A549 (cell line): Measurements from ENCODE around the gene MRPL11. TPM values are rescaled to one million over a fixed set of nuclear protein-coding genes. Genes with fewer than 3 reads are reported as not detected.
A peak's percentile ranks its signal among the peaks of the same experiment; 100 is the strongest.

Experiments used
- ATAC-seq, 2 experiments: fragments of 200-7000 bp in 1 of 2; fragments of >200 bp in 1 of 2; cut with Nextera tagmentation in 1 of 2; cut with Tn5 transposase in 1 of 2; 3 replicates each; pipeline versions ENCODE4 v1.8.0 to v1.9.1; 2018 to 2020; ENCODE audit warnings: mild to moderate bottlenecking in 1 of 2, moderate library complexity in 1 of 2
- CTCF ChIA-PET: fragments of 300-600 bp; sonication (Branson Sonifier 250); formaldehyde crosslinking; extraction: SDS; loops from one replicate; lab custom pipeline; 2021; ENCODE audit warnings: antibody characterized with exemption, inconsistent platforms; lab: Yijun Ruan, JAX
- POLR2A ChIA-PET: fragments of 350-600 bp; formaldehyde crosslinking; extraction: SDS; loops from one replicate; lab custom pipeline; 2021; ENCODE audit warnings: antibody characterized with exemption, inconsistent platforms; lab: Yijun Ruan, JAX
- DNase-seq, 2 experiments: peaks; one replicate each; pipeline versions ENCODE4 v3.0.0 to v3.0.0-alpha.2; 2011 to 2016; ENCODE audit warnings: low read depth in 1 of 2, low spot score in 1 of 2
- FAIRE-seq: peaks from 2 replicates; lab custom pipeline; 2011; peaks lifted over from hg19 to GRCh38; lab: Jason Lieb, UNC
- H3K27ac ChIP-seq, 2 experiments: fragments of >200 bp; sonication (Bioruptor Twin); formaldehyde crosslinking; 3 replicates each; pipeline ENCODE4 v1.5.1; 2016 to 2017
- H3K4me1 ChIP-seq: fragments of >200 bp; sonication (Bioruptor Twin); formaldehyde crosslinking; 3 replicates; pipeline ENCODE4 v1.6.1; 2016
- H3K4me2 ChIP-seq: fragments of >200 bp; sonication (Bioruptor Twin); formaldehyde crosslinking; 3 replicates; pipeline ENCODE4 v1.6.1; 2016
- H3K4me3 ChIP-seq: fragments of >200 bp; sonication (Bioruptor Twin); formaldehyde crosslinking; 3 replicates; pipeline ENCODE4 v1.5.1; 2016
- H3K9me3 ChIP-seq: fragments of >200 bp; sonication (Bioruptor Twin); formaldehyde crosslinking; 3 replicates; pipeline ENCODE4 v1.6.1; 2016
- BHLHE40 ChIP-seq: IDR thresholded peaks from 2 replicates; pipeline ENCODE4 v1.6.1; 2012; ENCODE audit warnings: low read depth, low read length, inconsistent platforms
- CBX2 ChIP-seq: fragments of 200-600 bp; sonication (generic); IDR thresholded peaks from 2 replicates; pipeline ENCODE4 v1.6.1; 2016; ENCODE audit warnings: low read depth, mild to moderate bottlenecking, borderline replicate concordance
- CHD4 ChIP-seq: fragments of 200-600 bp; sonication (generic); IDR thresholded peaks from 2 replicates; pipeline ENCODE4 v1.6.1; 2016; ENCODE audit warnings: antibody characterized with exemption, mild to moderate bottlenecking, borderline replicate concordance
- EHMT2 ChIP-seq: fragments of 200-600 bp; sonication (generic); IDR thresholded peaks from 2 replicates; pipeline ENCODE4 v1.6.1; 2016; ENCODE audit warnings: antibody characterized with exemption, low read depth, mild to moderate bottlenecking, moderate library complexity
- FOSL2 ChIP-seq, 2 experiments: fragments of 450-650 bp in 1 of 2; fragments of >200 bp in 1 of 2; sonication (Bioruptor Twin) in 1 of 2; formaldehyde crosslinking; IDR thresholded peaks; 2 replicates each; pipeline versions ENCODE4 v1.5.0 to v1.6.1; 2016 to 2020; ENCODE audit warnings: mild to moderate bottlenecking in 1 of 2, moderate library complexity in 1 of 2
- HDAC2 ChIP-seq: fragments of 200-600 bp; sonication (generic); IDR thresholded peaks from 2 replicates; pipeline ENCODE4 v1.6.1; 2016
- HEYL ChIP-seq: fragments of 250-450 bp; sonication (Bioruptor Pico); IDR thresholded peaks from 2 replicates; pipeline ENCODE4 v1.8.0; 2021; ENCODE audit warnings: mild to moderate bottlenecking, moderate library complexity
- HOXA7 ChIP-seq: fragments of 250-450 bp; sonication (Bioruptor Pico); IDR thresholded peaks from 2 replicates; pipeline ENCODE4 v1.5.0; 2020; ENCODE audit warnings: mild to moderate bottlenecking, moderate library complexity
- JUN ChIP-seq, 2 experiments: fragments of >200 bp; sonication (Bioruptor Twin); formaldehyde crosslinking; IDR thresholded peaks; 2 replicates in 1 of 2; 3 replicates in 1 of 2; pipeline ENCODE4 v1.6.1; 2016 to 2017
- KDM1A ChIP-seq: fragments of 200-600 bp; sonication (generic); IDR thresholded peaks from 2 replicates; pipeline ENCODE4 v1.6.1; 2016; ENCODE audit warnings: low read depth, mild to moderate bottlenecking
- NPAS2 ChIP-seq: fragments of 250-450 bp; sonication (Bioruptor Pico); IDR thresholded peaks from 2 replicates; pipeline ENCODE4 v1.8.0; 2022; ENCODE audit warnings: mild to moderate bottlenecking, moderate library complexity, borderline replicate concordance
- NR3C1 ChIP-seq: fragments of >200 bp; sonication (Bioruptor Twin); formaldehyde crosslinking; IDR thresholded peaks from 3 replicates; pipeline ENCODE4 v1.6.1; 2017
- POLR2A ChIP-seq: IDR thresholded peaks from 2 replicates; pipeline ENCODE4 v1.6.1; 2012; ENCODE audit warnings: mild to moderate bottlenecking, low read length
- POLR2AphosphoS2 ChIP-seq: conservative IDR thresholded peaks from 2 replicates; pipeline ENCODE4 v1.6.1; 2012; ENCODE audit warnings: low read length, improper control_type of control experiment, inconsistent platforms
- RARB ChIP-seq: fragments of 250-450 bp; sonication (Bioruptor Pico); IDR thresholded peaks from 2 replicates; pipeline ENCODE4 v1.8.0; 2021; ENCODE audit warnings: mild to moderate bottlenecking, moderate library complexity
- RFX5 ChIP-seq: fragments of 450-650 bp; IDR thresholded peaks from 2 replicates; pipeline ENCODE4 v1.7.1; 2014; ENCODE audit warnings: antibody characterized with exemption, mild to moderate bottlenecking, moderate library complexity
- RNF2 ChIP-seq: fragments of 200-600 bp; sonication (generic); IDR thresholded peaks from 2 replicates; pipeline ENCODE4 v1.6.1; 2016; ENCODE audit warnings: low read depth, mild to moderate bottlenecking, antibody characterized with exemption, moderate library complexity, borderline replicate concordance
- SMC3 ChIP-seq: fragments of >200 bp; sonication (Bioruptor Twin); formaldehyde crosslinking; IDR thresholded peaks from 3 replicates; pipeline ENCODE4 v1.6.1; 2018; ENCODE audit warnings: inconsistent platforms
- TFCP2L1 ChIP-seq: fragments of 250-450 bp; sonication (Bioruptor Pico); IDR thresholded peaks from 2 replicates; pipeline ENCODE4 v1.5.0; 2021; ENCODE audit warnings: mild to moderate bottlenecking
- TP53 ChIP-seq: fragments of 250-450 bp; sonication (Bioruptor Pico); IDR thresholded peaks from 2 replicates; pipeline ENCODE4 v1.5.0; 2021; ENCODE audit warnings: mild to moderate bottlenecking, moderate library complexity
- WGBS: methylation state at CpG from one replicate; pipeline ENCODE4 v1.1.6; 2017; ENCODE audit errors: missing lambda C conversion rate; 5-methylcytosine and 5-hydroxymethylcytosine counted together
- polyA plus RNA-seq, 4 experiments: library from polyadenylated mRNA; depleted of rRNA in 3 of 4; stranded (reverse); fragments of >200 nt; fragmentation: RNase III in 1 of 4; extraction: RNeasy Plus Mini Kit Qiagen cat#74134 plus additional on column Dnase treatment in 1 of 4; gene quantifications; 2 replicates in 3 of 4; 3 replicates in 1 of 4; pipeline ENCODE4 v1.2.3, GENCODE V29; 2011 to 2017
- TF ChIP-seq, protein P1 (sequence below): fragments of 200-600 bp; sonication (generic); IDR thresholded peaks from 2 replicates; pipeline ENCODE4 v1.6.1; 2016; ENCODE audit warnings: antibody characterized with exemption, mild to moderate bottlenecking, moderate library complexity
- TF ChIP-seq, protein P2 (sequence below): fragments of >200 bp; sonication (Bioruptor Twin); formaldehyde crosslinking; IDR thresholded peaks from 3 replicates; pipeline ENCODE4 v1.5.1; 2016
- TF ChIP-seq, protein P3 (sequence below): fragments of 450-650 bp; IDR thresholded peaks from 2 replicates; pipeline ENCODE4 v1.6.1; 2014; ENCODE audit warnings: antibody characterized with exemption
- TF ChIP-seq, protein P4 (sequence below): IDR thresholded peaks from 2 replicates; pipeline ENCODE4 v1.6.1; 2012
- TF ChIP-seq, protein P5 (sequence below): fragments of 250-450 bp; sonication (Bioruptor Pico); IDR thresholded peaks from 2 replicates; pipeline ENCODE4 v1.5.0; 2020; ENCODE audit warnings: low read depth, mild to moderate bottlenecking, moderate library complexity
- TF ChIP-seq, protein P6 (sequence below): IDR thresholded peaks from 2 replicates; pipeline ENCODE4 v1.6.1; 2012
- TF ChIP-seq, protein P7 (sequence below): fragments of >200 bp; sonication (Bioruptor Twin); formaldehyde crosslinking; IDR thresholded peaks from 2 replicates; pipeline ENCODE4 v1.6.1; 2016
- TF ChIP-seq, protein P8 (sequence below): fragments of 150-350 bp; IDR thresholded peaks from 2 replicates; pipeline ENCODE4 v1.6.1; 2014; ENCODE audit warnings: low read depth, mild to moderate bottlenecking, low read length

The MRPL11 gene
- polyA plus RNA-seq, 2 of the 4 experiments (the other 2 are of a cell fraction) = 62.9 to 73.8 TPM

DNA sequence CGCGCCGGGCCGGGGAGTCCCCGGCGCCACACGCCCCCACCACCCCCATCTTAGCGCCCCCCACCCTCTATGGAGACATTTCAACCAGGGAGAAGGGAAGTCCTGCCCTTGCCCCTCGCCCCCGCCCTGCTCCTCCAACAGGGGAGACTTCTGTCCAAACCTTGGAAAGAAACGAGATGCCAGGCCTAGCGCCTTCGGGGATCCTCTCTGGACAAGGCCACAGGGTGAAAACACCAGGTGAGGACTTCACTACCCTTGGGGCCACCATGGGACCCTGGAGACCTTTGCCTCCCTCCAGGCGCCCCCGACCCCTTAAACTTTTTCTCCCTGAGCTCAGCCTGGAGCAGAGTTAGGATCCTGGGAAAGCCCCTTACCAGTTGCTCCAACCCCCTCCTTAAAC, 29.4 kb downstream of the MRPL11 start (continued):
- TF ChIP-seq, protein P1, sequence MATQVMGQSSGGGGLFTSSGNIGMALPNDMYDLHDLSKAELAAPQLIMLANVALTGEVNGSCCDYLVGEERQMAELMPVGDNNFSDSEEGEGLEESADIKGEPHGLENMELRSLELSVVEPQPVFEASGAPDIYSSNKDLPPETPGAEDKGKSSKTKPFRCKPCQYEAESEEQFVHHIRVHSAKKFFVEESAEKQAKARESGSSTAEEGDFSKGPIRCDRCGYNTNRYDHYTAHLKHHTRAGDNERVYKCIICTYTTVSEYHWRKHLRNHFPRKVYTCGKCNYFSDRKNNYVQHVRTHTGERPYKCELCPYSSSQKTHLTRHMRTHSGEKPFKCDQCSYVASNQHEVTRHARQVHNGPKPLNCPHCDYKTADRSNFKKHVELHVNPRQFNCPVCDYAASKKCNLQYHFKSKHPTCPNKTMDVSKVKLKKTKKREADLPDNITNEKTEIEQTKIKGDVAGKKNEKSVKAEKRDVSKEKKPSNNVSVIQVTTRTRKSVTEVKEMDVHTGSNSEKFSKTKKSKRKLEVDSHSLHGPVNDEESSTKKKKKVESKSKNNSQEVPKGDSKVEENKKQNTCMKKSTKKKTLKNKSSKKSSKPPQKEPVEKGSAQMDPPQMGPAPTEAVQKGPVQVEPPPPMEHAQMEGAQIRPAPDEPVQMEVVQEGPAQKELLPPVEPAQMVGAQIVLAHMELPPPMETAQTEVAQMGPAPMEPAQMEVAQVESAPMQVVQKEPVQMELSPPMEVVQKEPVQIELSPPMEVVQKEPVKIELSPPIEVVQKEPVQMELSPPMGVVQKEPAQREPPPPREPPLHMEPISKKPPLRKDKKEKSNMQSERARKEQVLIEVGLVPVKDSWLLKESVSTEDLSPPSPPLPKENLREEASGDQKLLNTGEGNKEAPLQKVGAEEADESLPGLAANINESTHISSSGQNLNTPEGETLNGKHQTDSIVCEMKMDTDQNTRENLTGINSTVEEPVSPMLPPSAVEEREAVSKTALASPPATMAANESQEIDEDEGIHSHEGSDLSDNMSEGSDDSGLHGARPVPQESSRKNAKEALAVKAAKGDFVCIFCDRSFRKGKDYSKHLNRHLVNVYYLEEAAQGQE = no peak

DNA sequence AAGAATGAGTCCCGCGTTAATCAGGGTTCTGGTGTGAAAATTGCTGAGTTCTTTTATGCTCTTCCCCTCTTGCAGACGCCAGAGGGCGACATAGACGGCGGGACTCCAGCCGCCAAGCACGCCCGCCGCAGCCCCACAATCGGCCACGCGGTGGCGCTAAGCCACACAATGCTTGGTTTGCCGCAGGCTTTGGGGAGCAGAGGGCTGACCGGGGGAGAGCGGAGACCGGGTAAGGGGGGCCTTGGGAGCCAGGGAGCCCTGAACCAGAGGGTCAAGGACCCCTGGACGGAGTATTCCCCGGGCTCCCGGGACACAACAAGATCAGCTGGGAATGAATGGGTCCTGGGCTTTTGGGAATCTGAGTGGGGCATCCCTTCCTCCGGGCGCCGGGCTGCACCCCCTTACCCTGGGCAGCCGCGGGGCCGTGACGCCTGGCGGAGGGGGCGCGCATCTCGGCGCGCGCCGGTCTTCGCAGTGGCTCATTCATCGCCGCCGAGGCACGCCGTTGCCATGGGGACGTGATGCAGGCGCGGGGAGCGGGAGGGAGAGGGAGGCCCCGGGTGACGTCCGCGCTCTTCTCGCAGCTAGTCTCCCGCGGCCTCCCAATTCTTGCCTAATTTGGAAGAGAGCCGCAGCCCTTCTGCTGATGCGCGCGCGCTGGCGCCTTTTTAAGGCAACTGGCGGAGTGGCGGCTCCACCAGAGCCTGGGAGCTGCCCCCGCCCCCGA, 30.0 kb downstream of the MRPL11 start:
- Histone ChIP-seq H3K4me3 (peak overlapping the region; percentile 47), H3K27ac (peak overlapping the region in 1 of 2 experiments; percentile 38; a peak in 1 of 6 replicates), H3K4me1 (no peaks in the 10 kb centered on the region), H3K4me2 (peak overlapping the region; percentile 96), H3K9me3 (no peaks in the 10 kb centered on the region)
- peak; percentile 87 to 91 for DNase-seq
- under 1% methylated on average over 21 of the region's 63 CpGs for WGBS
- peak; percentile 72 to 88 for ATAC-seq
- no peak for FAIRE-seq
- ChIA-PET CTCF (interaction anchor here (0.5 to 57.7 kb wide), 50 partner anchors 6 to 436 kb away, joined by 3 to 1614 read pairs (median 4); partner anchors contain the start of genes BRMS1, DPP3, MRPL11 and NPAS4), POLR2A (no interaction called here)
- TF ChIP-seq, protein P2, sequence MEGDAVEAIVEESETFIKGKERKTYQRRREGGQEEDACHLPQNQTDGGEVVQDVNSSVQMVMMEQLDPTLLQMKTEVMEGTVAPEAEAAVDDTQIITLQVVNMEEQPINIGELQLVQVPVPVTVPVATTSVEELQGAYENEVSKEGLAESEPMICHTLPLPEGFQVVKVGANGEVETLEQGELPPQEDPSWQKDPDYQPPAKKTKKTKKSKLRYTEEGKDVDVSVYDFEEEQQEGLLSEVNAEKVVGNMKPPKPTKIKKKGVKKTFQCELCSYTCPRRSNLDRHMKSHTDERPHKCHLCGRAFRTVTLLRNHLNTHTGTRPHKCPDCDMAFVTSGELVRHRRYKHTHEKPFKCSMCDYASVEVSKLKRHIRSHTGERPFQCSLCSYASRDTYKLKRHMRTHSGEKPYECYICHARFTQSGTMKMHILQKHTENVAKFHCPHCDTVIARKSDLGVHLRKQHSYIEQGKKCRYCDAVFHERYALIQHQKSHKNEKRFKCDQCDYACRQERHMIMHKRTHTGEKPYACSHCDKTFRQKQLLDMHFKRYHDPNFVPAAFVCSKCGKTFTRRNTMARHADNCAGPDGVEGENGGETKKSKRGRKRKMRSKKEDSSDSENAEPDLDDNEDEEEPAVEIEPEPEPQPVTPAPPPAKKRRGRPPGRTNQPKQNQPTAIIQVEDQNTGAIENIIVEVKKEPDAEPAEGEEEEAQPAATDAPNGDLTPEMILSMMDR = peak; percentile 100
- TF ChIP-seq EHMT2 (no peak), JUN (IDR thresholded peaks at IDR 0.05) (no peak), HDAC2 (no peak), HEYL (CRISPR knock-in tag) (no peak), POLR2A (no peak), FOSL2 (IDR thresholded peaks at IDR 0.05) (no peak), FOSL2 (CRISPR knock-in tag; IDR thresholded peaks at IDR 0.05) (no peak), SMC3 (peak; percentile 99), POLR2AphosphoS2 (no peak), RNF2 (no peak), CHD4 (no peak), CBX2 (no peak), NR3C1 (no peak), KDM1A (no peak), NPAS2 (CRISPR knock-in tag) (no peak), TFCP2L1 (no peak), BHLHE40 (0 out of 2 replicates have a peak, but pooled peaks have one; percentile 9), HOXA7 (CRISPR knock-in tag) (peak; percentile 26; the same call in 1 of the 2 replicates), TP53 (no peak), RARB (no peak), RFX5 (no peak)
- TF ChIP-seq, protein P3, sequence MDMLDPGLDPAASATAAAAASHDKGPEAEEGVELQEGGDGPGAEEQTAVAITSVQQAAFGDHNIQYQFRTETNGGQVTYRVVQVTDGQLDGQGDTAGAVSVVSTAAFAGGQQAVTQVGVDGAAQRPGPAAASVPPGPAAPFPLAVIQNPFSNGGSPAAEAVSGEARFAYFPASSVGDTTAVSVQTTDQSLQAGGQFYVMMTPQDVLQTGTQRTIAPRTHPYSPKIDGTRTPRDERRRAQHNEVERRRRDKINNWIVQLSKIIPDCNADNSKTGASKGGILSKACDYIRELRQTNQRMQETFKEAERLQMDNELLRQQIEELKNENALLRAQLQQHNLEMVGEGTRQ = no peak
- TF ChIP-seq, protein P4, sequence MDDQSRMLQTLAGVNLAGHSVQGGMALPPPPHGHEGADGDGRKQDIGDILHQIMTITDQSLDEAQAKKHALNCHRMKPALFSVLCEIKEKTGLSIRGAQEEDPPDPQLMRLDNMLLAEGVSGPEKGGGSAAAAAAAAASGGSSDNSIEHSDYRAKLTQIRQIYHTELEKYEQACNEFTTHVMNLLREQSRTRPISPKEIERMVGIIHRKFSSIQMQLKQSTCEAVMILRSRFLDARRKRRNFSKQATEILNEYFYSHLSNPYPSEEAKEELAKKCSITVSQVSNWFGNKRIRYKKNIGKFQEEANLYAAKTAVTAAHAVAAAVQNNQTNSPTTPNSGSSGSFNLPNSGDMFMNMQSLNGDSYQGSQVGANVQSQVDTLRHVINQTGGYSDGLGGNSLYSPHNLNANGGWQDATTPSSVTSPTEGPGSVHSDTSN = no peak
- TF ChIP-seq, protein P5, sequence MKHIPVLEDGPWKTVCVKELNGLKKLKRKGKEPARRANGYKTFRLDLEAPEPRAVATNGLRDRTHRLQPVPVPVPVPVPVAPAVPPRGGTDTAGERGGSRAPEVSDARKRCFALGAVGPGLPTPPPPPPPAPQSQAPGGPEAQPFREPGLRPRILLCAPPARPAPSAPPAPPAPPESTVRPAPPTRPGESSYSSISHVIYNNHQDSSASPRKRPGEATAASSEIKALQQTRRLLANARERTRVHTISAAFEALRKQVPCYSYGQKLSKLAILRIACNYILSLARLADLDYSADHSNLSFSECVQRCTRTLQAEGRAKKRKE (CRISPR knock-in tag) = no peak
- TF ChIP-seq, protein P6, sequence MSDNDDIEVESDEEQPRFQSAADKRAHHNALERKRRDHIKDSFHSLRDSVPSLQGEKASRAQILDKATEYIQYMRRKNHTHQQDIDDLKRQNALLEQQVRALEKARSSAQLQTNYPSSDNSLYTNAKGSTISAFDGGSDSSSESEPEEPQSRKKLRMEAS = peak; percentile 72
- TF ChIP-seq, protein P7, sequence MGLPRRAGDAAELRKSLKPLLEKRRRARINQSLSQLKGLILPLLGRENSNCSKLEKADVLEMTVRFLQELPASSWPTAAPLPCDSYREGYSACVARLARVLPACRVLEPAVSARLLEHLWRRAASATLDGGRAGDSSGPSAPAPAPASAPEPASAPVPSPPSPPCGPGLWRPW = no peak
- TF ChIP-seq, protein P8, sequence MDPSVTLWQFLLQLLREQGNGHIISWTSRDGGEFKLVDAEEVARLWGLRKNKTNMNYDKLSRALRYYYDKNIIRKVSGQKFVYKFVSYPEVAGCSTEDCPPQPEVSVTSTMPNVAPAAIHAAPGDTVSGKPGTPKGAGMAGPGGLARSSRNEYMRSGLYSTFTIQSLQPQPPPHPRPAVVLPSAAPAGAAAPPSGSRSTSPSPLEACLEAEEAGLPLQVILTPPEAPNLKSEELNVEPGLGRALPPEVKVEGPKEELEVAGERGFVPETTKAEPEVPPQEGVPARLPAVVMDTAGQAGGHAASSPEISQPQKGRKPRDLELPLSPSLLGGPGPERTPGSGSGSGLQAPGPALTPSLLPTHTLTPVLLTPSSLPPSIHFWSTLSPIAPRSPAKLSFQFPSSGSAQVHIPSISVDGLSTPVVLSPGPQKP = no peak
